Measurements from ENCODE around the gene ILK.

GRCh38 chr11:6578134-6578533 lies 25.4 kb upstream of the ILK start:
- no peak for TF ChIP-seq CTCF (conservative IDR thresholded peaks at IDR 0.05)
- no peak for TF ChIP-seq EZH2 (IDR thresholded peaks at IDR 0.05; ENCODE audit: low read depth)

All from PC-9 (cell line).